Suprapubic skin (tissue), 4 donors: ENCODE measurements around the gene TAF11L13. TPM values are rescaled to one million over a fixed set of nuclear protein-coding genes. Genes with fewer than 3 reads are reported as not detected.
"Not testable (repeated sequence)": the region's sequence is repeated elsewhere in the genome, so short reads cannot be mapped to it uniquely, and the experiment has no call there.

Experiments used
- DNase-seq, 2 donors: peaks; one replicate each; pipeline ENCODE4 v3.0.0-alpha.2; 2019; ENCODE audit warnings: low spot score in 2 of 2
- H3K27ac ChIP-seq: fragments of 200-600 bp; sonication (generic); one replicate; pipeline ENCODE4 v1.5.1; 2019
- H3K27me3 ChIP-seq: fragments of 200-600 bp; sonication (generic); one replicate; pipeline ENCODE4 v1.5.1; 2019
- H3K36me3 ChIP-seq: fragments of 200-600 bp; sonication (generic); one replicate; pipeline ENCODE4 v1.5.1; 2019
- H3K4me1 ChIP-seq: fragments of 200-600 bp; sonication (generic); one replicate; pipeline ENCODE4 v1.5.1; 2019
- H3K4me3 ChIP-seq: fragments of 200-600 bp; sonication (generic); one replicate; pipeline ENCODE4 v1.5.1; 2019; ENCODE audit warnings: mild to moderate bottlenecking
- H3K9me3 ChIP-seq: fragments of 200-600 bp; sonication (generic); one replicate; pipeline ENCODE4 v1.5.1; 2019
- CTCF ChIP-seq, 2 donors: fragments of 200-600 bp in 1 of 2; fragments of 450-650 bp in 1 of 2; sonication (generic) in 1 of 2; IDR thresholded peaks; one replicate each; pipeline ENCODE4 v1.5.1; 2016 to 2019; ENCODE audit warnings: antibody characterized with exemption in 2 of 2, mild to moderate bottlenecking in 1 of 2, moderate library complexity in 1 of 2
- EP300 ChIP-seq: sonication (generic); formaldehyde crosslinking; IDR thresholded peaks from one replicate; pipeline ENCODE4 v1.6.1; 2017; ENCODE audit warnings: antibody characterized with exemption
- POLR2A ChIP-seq, 2 donors: fragments of 450-650 bp; IDR thresholded peaks; one replicate each; pipeline ENCODE4 v1.6.1; 2017; ENCODE audit warnings: antibody characterized with exemption in 2 of 2, mild to moderate bottlenecking in 2 of 2, moderate library complexity in 2 of 2
- POLR2AphosphoS5 ChIP-seq, 3 donors: sonication (generic); formaldehyde crosslinking; IDR thresholded peaks; one replicate each; pipeline ENCODE4 v1.6.1; 2017; ENCODE audit warnings: antibody characterized with exemption in 3 of 3
- WGBS: methylation state at CpG from one replicate; pipeline ENCODE4 v1.1.5; 2018; 5-methylcytosine and 5-hydroxymethylcytosine counted together
- total RNA-seq, 4 donors: library from RNA; depleted of rRNA; stranded (reverse); fragments of >200 nt; gene quantifications; one replicate each; pipeline ENCODE4 v1.1.0, GENCODE V29; 2016

TAF11L13 gene
- total RNA-seq = not detected

GRCh38 chr5:17631788-17632187 is at the start of gene TAF11L13:
Gene TAF11L13, plus strand, starts transcription at chr5:17632088.
- no CpG with 5 or more reads among the region's 12 CpGs for WGBS
- not testable (repeated sequence) for H3K4me3 ChIP-seq, H3K9me3 ChIP-seq, H3K4me1 ChIP-seq, H3K27me3 ChIP-seq, DNase-seq, H3K27ac ChIP-seq, H3K36me3 ChIP-seq

DNA sequence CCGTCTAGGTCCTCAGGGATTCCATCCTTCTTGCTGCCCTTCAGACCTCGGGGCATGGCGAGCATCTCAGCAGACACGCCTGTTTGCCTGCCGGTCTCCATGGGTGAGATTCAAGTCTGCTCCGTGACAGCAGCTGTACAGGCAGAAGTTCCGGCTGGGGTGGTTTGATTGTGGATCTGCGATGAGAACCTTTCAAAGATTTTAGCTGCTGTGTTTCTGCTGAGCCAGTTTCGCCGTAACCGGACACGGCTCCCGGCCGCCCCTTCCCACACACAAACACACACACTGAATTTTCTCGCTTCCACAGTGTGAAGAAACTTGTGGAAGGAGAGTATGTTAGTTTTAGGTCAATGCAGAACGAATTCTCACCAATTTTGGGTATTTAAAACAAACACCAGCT is 46.2 kb upstream of the TAF11L13 start, which contains the start of gene TAF11L7:
Gene TAF11L7 (minus strand): TSS at position 101 of the 400 bp plus-strand sequence.
- not testable (repeated sequence) for H3K27ac ChIP-seq, H3K4me1 ChIP-seq, H3K36me3 ChIP-seq, H3K9me3 ChIP-seq, H3K4me3 ChIP-seq, H3K27me3 ChIP-seq, DNase-seq
- WGBS = no CpG with 5 or more reads among the region's 16 CpGs

GRCh38 chr5:17590860-17591259 is 41.0 kb upstream of the TAF11L13 start, which contains the start of gene TAF11L8:
Gene TAF11L8, minus strand, starts transcription at chr5:17590960.
- H3K27ac ChIP-seq, DNase-seq, H3K4me3 ChIP-seq, H3K27me3 ChIP-seq, H3K36me3 ChIP-seq, H3K4me1 ChIP-seq, H3K9me3 ChIP-seq: not testable (repeated sequence)
- no CpG with 5 or more reads among the region's 16 CpGs for WGBS

DNA sequence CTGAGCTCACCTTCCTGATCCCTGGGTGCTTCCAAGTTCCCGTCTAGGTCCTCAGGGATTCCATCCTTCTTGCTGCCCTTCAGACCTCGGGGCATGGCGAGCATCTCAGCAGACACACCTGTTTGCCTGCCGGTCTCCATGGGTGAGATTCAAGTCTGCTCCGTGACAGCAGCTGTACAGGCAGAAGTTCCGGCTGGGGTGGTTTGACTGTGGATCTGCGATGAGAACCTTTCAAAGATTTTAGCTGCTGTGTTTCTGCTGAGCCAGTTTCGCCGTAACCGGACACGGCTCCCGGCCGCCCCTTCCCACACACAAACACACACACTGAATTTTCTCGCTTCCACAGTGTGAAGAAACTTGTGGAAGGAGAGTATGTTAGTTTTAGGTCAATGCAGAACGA is 37.6 kb upstream of the TAF11L13 start, which contains the start of gene TAF11L9:
Gene TAF11L9 (minus strand): TSS at position 140 of the 400 bp plus-strand sequence.
- H3K27ac ChIP-seq, H3K4me3 ChIP-seq, H3K4me1 ChIP-seq, H3K9me3 ChIP-seq, H3K27me3 ChIP-seq, DNase-seq, H3K36me3 ChIP-seq: not testable (repeated sequence)
- 95% methylated on average over 10 of the region's 15 CpGs for WGBS

- H3K36me3 ChIP-seq, H3K4me1 ChIP-seq, H3K27ac ChIP-seq, DNase-seq, H3K4me3 ChIP-seq, H3K27me3 ChIP-seq, H3K9me3 ChIP-seq: not testable (repeated sequence)
- WGBS = no CpG with 5 or more reads among the region's 15 CpGs
These were observed 34.2 kb upstream of the TAF11L13 start, which contains the start of gene TAF11L10 for GRCh38 chr5:17597728-17598127. Gene TAF11L10, minus strand, starts transcription at chr5:17597828.

DNA sequence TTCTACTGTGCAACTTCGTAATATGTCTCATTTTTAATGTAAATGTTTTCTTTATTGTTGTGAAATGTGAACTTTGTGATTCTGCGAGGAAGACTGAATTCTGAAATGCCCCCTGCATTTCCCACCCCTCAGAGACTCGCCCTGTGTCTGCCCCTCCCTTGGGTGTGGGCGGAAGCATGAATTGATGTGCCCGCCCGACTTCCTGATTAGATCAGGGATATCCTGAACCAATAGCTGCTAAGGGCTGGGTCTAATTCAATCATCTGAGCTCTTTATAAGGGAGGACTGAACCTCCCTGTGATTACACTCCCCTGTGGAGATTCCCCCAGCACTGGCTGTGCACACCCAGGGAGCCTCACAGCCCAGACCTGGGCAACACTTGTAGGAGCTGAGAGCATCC is 28.0 kb upstream of the TAF11L13 start, which contains the start of gene TAF11L11:
Gene TAF11L11 (plus strand): TSS at position 304 of the 400 bp plus-strand sequence.
- not testable (repeated sequence) for H3K36me3 ChIP-seq, DNase-seq, H3K4me1 ChIP-seq, H3K9me3 ChIP-seq, H3K27me3 ChIP-seq, H3K4me3 ChIP-seq, H3K27ac ChIP-seq
- 59% methylated on average over 3 of the region's 6 CpGs for WGBS

DNA sequence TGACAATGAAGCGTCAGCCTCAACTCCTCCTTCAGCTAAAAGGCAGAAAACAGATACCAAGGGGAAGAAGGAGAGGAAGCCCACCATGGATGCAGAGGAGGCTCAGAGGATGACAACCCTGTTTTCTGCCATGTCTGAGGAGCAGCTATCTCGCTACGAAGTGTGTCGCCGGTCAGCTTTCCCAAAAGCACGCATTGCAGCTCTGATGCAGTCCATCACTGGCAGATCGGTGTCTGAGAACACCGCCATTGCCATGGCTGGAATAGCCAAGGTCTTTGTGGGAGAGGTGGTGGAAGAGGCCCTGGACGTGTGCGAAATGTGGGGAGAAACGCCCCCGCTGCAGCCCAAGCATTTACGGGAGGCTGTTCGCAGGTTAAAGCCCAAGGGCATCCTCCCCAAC is 26.9 kb upstream of the TAF11L13 start:
- H3K4me1 ChIP-seq = no peaks in the 10 kb centered on the region
- DNase-seq = no peak
- H3K36me3 ChIP-seq = no peaks in the 10 kb centered on the region
- H3K4me3 ChIP-seq = no peak overlapping the region
- no peak for TF ChIP-seq POLR2A (IDR thresholded peaks at IDR 0.05)
- TF ChIP-seq POLR2AphosphoS5 (IDR thresholded peaks at IDR 0.05) = no peak
- TF ChIP-seq EP300 = no peak
- no peak for TF ChIP-seq CTCF (IDR thresholded peaks at IDR 0.05)
- no peaks in the 10 kb centered on the region for H3K27me3 ChIP-seq
- 98% methylated on average over 5 of the region's 14 CpGs for WGBS
- H3K27ac ChIP-seq = no peak overlapping the region
- H3K9me3 ChIP-seq = no peaks in the 10 kb centered on the region

- not testable (repeated sequence) for H3K4me3 ChIP-seq, H3K36me3 ChIP-seq, H3K9me3 ChIP-seq, H3K27ac ChIP-seq, H3K4me1 ChIP-seq, H3K27me3 ChIP-seq, DNase-seq
- 95% methylated on average over 4 of the region's 4 CpGs for WGBS
These were observed 24.4 kb upstream of the TAF11L13 start for GRCh38 chr5:17607461-17607860.

GRCh38 chr5:17610092-17610491 is 21.8 kb upstream of the TAF11L13 start, which contains the start of gene TAF11L12:
Gene TAF11L12, plus strand, starts transcription at chr5:17610392.
- H3K4me1 ChIP-seq, H3K27ac ChIP-seq, H3K27me3 ChIP-seq, H3K9me3 ChIP-seq, H3K4me3 ChIP-seq, DNase-seq, H3K36me3 ChIP-seq: not testable (repeated sequence)
- WGBS = 61% methylated on average over 2 of the region's 2 CpGs
